Activated T-helper 1 cell treated with anti-CD3 and anti-CD28 coated beads, Interleukin-12 subunit alpha, Interleukin-12 subunit beta, Interleukin-2, Interleukin-4 antibody, amounts not matched to agents 30 ng/mL and 10 ng/mL and 1 ng/mL, durations not matched to agents 14 hours and 24 hours and 36 hours (primary cell): ENCODE measurements around the gene VDR. TPM values are rescaled to one million over a fixed set of nuclear protein-coding genes. Genes with fewer than 3 reads are reported as not detected.
"Not testable (repeated sequence)": the region's sequence is repeated elsewhere in the genome, so short reads cannot be mapped to it uniquely, and the experiment has no call there.

Source experiments
- DNase-seq: peaks from one replicate; pipeline ENCODE4 v3.0.0; 2021; ENCODE audit warnings: low spot score
- H3K27ac Mint-ChIP-seq: one replicate; pipeline ENCODE4 v1.8.0; 2021; ENCODE audit warnings: mild to moderate bottlenecking, mixed read lengths
- H3K27me3 Mint-ChIP-seq: one replicate; pipeline ENCODE4 v1.8.0; 2022; ENCODE audit warnings: mild to moderate bottlenecking, moderate library complexity, mixed read lengths; ENCODE audit not compliant: insufficient read depth
- H3K36me3 Mint-ChIP-seq: one replicate; pipeline ENCODE4 v1.8.0; 2021; ENCODE audit warnings: low read depth, mixed read lengths
- H3K4me1 Mint-ChIP-seq: one replicate; pipeline ENCODE4 v1.8.0; 2021; ENCODE audit warnings: low read depth, mixed read lengths
- H3K4me3 Mint-ChIP-seq: one replicate; pipeline ENCODE4 v1.8.0; 2021; ENCODE audit warnings: mild to moderate bottlenecking, moderate library complexity, mixed read lengths
- H3K9me3 Mint-ChIP-seq: one replicate; pipeline ENCODE4 v1.8.0; 2021; ENCODE audit warnings: mixed read lengths
- intact Hi-C: fragments of 100-400 bp; cut with micrococcal nuclease; formaldehyde crosslinking; loops from one replicate; pipeline ENCODE4 v1.15.1; 2024
- total RNA-seq: library from RNA; stranded (reverse); gene quantifications from 2 replicates; pipeline ENCODE4 v1.2.3, GENCODE V29; 2022

VDR gene
- total RNA-seq, 1 donor from 2014 or later, result 318 TPM

GRCh38 chr12:47816403-47817271, 88.2 kb downstream of the VDR start:
- intact Hi-C loops, result loop anchor here (10.0 kb wide), 3 partner anchors 422 to 1602 kb away; no protein-coding TSS in a partner anchor
- H3K27me3 Mint-ChIP-seq, result no peaks in the 10 kb centered on the region
- peak overlapping the region; percentile 96 for H3K4me3 Mint-ChIP-seq
- H3K9me3 Mint-ChIP-seq, result peaks cover 3% of the 10 kb centered on the region
- H3K36me3 Mint-ChIP-seq, result peaks cover 63% of the 10 kb centered on the region
- peak overlapping the region; percentile 98 for H3K27ac Mint-ChIP-seq
- no peak for DNase-seq
- H3K4me1 Mint-ChIP-seq, result peaks cover 75% of the 10 kb centered on the region

- H3K4me1 Mint-ChIP-seq, result peaks cover 75% of the 10 kb centered on the region
- not testable (repeated sequence) for H3K27me3 Mint-ChIP-seq, H3K9me3 Mint-ChIP-seq, DNase-seq
- H3K36me3 Mint-ChIP-seq, result peaks cover 72% of the 10 kb centered on the region
- peak overlapping the region; percentile 96 for H3K4me3 Mint-ChIP-seq
- intact Hi-C loops, result loop anchor here (10.0 kb wide), 3 partner anchors 421 to 1601 kb away; no protein-coding TSS in a partner anchor
- H3K27ac Mint-ChIP-seq, result peak overlapping the region; percentile 98
Measured at GRCh38 chr12:47815447-47815846, 89.3 kb downstream of the VDR start.

- peaks cover 80% of the 10 kb centered on the region for H3K4me1 Mint-ChIP-seq
- no peaks in the 10 kb centered on the region for H3K27me3 Mint-ChIP-seq
- intact Hi-C loops, result loop anchor here (5.0 to 10.0 kb wide), 4 partner anchors 420 to 1600 kb away; no protein-coding TSS in a partner anchor
- peak overlapping the region; percentile 96 for H3K4me3 Mint-ChIP-seq
- DNase-seq, result no peak
- peaks cover 3% of the 10 kb centered on the region for H3K9me3 Mint-ChIP-seq
- peaks cover 73% of the 10 kb centered on the region for H3K36me3 Mint-ChIP-seq
- peak overlapping the region; percentile 98 for H3K27ac Mint-ChIP-seq
Measured at GRCh38 chr12:47814539-47815170, 90.1 kb downstream of the VDR start.

GRCh38 chr12:47813511-47814196, 91.1 kb downstream of the VDR start:
- no peak for DNase-seq
- Mint-ChIP-seq H3K27ac (peak overlapping the region; percentile 98), H3K4me3 (peak overlapping the region; percentile 96), H3K36me3 (peaks cover 71% of the 10 kb centered on the region), H3K4me1 (peaks cover 88% of the 10 kb centered on the region), H3K27me3 (no peaks in the 10 kb centered on the region), H3K9me3 (peaks cover 3% of the 10 kb centered on the region)
- intact Hi-C loops, result loop anchor here (1.0 to 10.0 kb wide), 9 partner anchors 19 to 1599 kb away; partner anchors contain the start of genes RPAP3 and VDR

GRCh38 chr12:47812797-47813510, 91.8 kb downstream of the VDR start:
- peaks cover 67% of the 10 kb centered on the region for H3K36me3 Mint-ChIP-seq
- H3K27me3 Mint-ChIP-seq, result no peaks in the 10 kb centered on the region
- intact Hi-C loops, result loop anchor here (1.0 to 10.0 kb wide), 9 partner anchors 19 to 1598 kb away; partner anchors contain the start of genes RPAP3 and VDR
- peak; percentile 92 for DNase-seq
- peaks cover 92% of the 10 kb centered on the region for H3K4me1 Mint-ChIP-seq
- H3K4me3 Mint-ChIP-seq, result peak overlapping the region; percentile 96
- peak overlapping the region; percentile 98 for H3K27ac Mint-ChIP-seq
- H3K9me3 Mint-ChIP-seq, result peaks cover 3% of the 10 kb centered on the region

- peaks cover 3% of the 10 kb centered on the region for H3K9me3 Mint-ChIP-seq
- H3K27ac Mint-ChIP-seq, result peak overlapping the region; percentile 98
- intact Hi-C loops, result loop anchor here (5.0 to 10.0 kb wide), 4 partner anchors 417 to 1597 kb away; no protein-coding TSS in a partner anchor
- H3K4me1 Mint-ChIP-seq, result peaks cover 92% of the 10 kb centered on the region
- peak overlapping the region; percentile 96 for H3K4me3 Mint-ChIP-seq
- H3K27me3 Mint-ChIP-seq, result no peaks in the 10 kb centered on the region
- DNase-seq, result no peak
- peaks cover 63% of the 10 kb centered on the region for H3K36me3 Mint-ChIP-seq
Measured at GRCh38 chr12:47811581-47812484, 93.0 kb downstream of the VDR start.

GRCh38 chr12:47811072-47811396, 93.8 kb downstream of the VDR start:
- Mint-ChIP-seq H3K27ac (peak overlapping the region; percentile 98), H3K36me3 (peaks cover 61% of the 10 kb centered on the region), H3K4me1 (peaks cover 92% of the 10 kb centered on the region), H3K27me3 (no peaks in the 10 kb centered on the region), H3K4me3 (peak overlapping the region; percentile 96), H3K9me3 (peaks cover 3% of the 10 kb centered on the region)
- intact Hi-C loops, result loop anchor here (5.0 to 10.0 kb wide), 4 partner anchors 416 to 1596 kb away; no protein-coding TSS in a partner anchor
- no peak for DNase-seq

- DNase-seq, H3K9me3 Mint-ChIP-seq, H3K27me3 Mint-ChIP-seq: not testable (repeated sequence)
- H3K4me3 Mint-ChIP-seq, result peak overlapping the region; percentile 40
- intact Hi-C loops, result loop anchor here (2.0 kb wide), 1 partner anchor 347 kb away; the partner anchor contains the start of gene ASB8
- H3K27ac Mint-ChIP-seq, result peak overlapping the region; percentile 98
- peaks cover 62% of the 10 kb centered on the region for H3K36me3 Mint-ChIP-seq
- peaks cover 96% of the 10 kb centered on the region for H3K4me1 Mint-ChIP-seq
Measured at GRCh38 chr12:47809518-47809917, 95.3 kb downstream of the VDR start.

GRCh38 chr12:47808574-47809365, 96.0 kb downstream of the VDR start:
- intact Hi-C loops, result loop anchor here (1.0 to 2.0 kb wide), 6 partner anchors 11 to 348 kb away; partner anchors contain the start of genes ASB8, HDAC7 and SLC48A1
- peak; percentile 57 for DNase-seq
- Mint-ChIP-seq H3K9me3 (no peaks in the 10 kb centered on the region), H3K4me1 (peaks cover 96% of the 10 kb centered on the region), H3K4me3 (peak overlapping the region; percentile 78), H3K27ac (peak overlapping the region; percentile 98), H3K36me3 (peaks cover 62% of the 10 kb centered on the region), H3K27me3 (no peaks in the 10 kb centered on the region)

GRCh38 chr12:47808050-47808449, 96.7 kb downstream of the VDR start:
- peak; percentile 83 for DNase-seq
- intact Hi-C loops, result loop anchor here (1.0 to 2.0 kb wide), 6 partner anchors 11 to 349 kb away; partner anchors contain the start of genes ASB8, HDAC7 and SLC48A1
- no peaks in the 10 kb centered on the region for H3K27me3 Mint-ChIP-seq

More at GRCh38 chr12:47808050-47808449, 96.7 kb downstream of the VDR start:
- Mint-ChIP-seq H3K9me3 (no peaks in the 10 kb centered on the region), H3K27ac (peak overlapping the region; percentile 98), H3K4me1 (peaks cover 96% of the 10 kb centered on the region), H3K36me3 (peaks cover 62% of the 10 kb centered on the region), H3K4me3 (peak overlapping the region; percentile 78)
